Vagina (tissue), 2 donors: ENCODE results near the gene MAS1. TPM values are rescaled to one million over a fixed set of nuclear protein-coding genes. Genes with fewer than 3 reads are reported as not detected.

Experiments used
- DNase-seq, 2 donors: peaks; one replicate each; pipeline ENCODE4 v3.0.0-alpha.2; 2017; ENCODE audit errors: extremely low spot score in 2 of 2
- H3K27ac ChIP-seq: fragments of 200-600 bp; sonication (generic); one replicate; pipeline ENCODE4 v1.5.1; 2019
- H3K27me3 ChIP-seq: fragments of 200-600 bp; sonication (generic); one replicate; pipeline ENCODE4 v1.5.1; 2019
- H3K36me3 ChIP-seq, 2 donors: fragments of 200-600 bp; sonication (generic); one replicate each; pipeline ENCODE4 v1.5.1; 2017 to 2019
- H3K4me1 ChIP-seq: fragments of 200-600 bp; sonication (generic); one replicate; pipeline ENCODE4 v1.5.1; 2019
- H3K4me3 ChIP-seq, 2 donors: fragments of 200-600 bp; sonication (generic); 1 replicate in 1 of 2; 2 replicates in 1 of 2; pipeline ENCODE4 v1.5.1; 2016 to 2019
- H3K9me3 ChIP-seq: fragments of 200-600 bp; sonication (generic); one replicate; pipeline ENCODE4 v1.5.1; 2019
- CTCF ChIP-seq, 3 experiments: fragments of 450-650 bp in 2 of 3; fragments of 200-600 bp in 1 of 3; sonication (generic) in 1 of 3; IDR thresholded peaks; one replicate each; pipeline ENCODE4 v1.5.1; 2017 to 2019; ENCODE audit warnings: antibody characterized with exemption in 3 of 3, mild to moderate bottlenecking in 2 of 3, moderate library complexity in 2 of 3
- POLR2A ChIP-seq, 2 donors: fragments of 450-650 bp; IDR thresholded peaks; one replicate each; pipeline ENCODE4 v1.6.1; 2017; ENCODE audit warnings: antibody characterized with exemption in 2 of 2, mild to moderate bottlenecking in 2 of 2, moderate library complexity in 2 of 2
- POLR2AphosphoS5 ChIP-seq, 2 donors: sonication (generic); formaldehyde crosslinking; IDR thresholded peaks; one replicate each; pipeline ENCODE4 v1.9.0; 2017; ENCODE audit warnings: antibody characterized with exemption in 2 of 2, mild to moderate bottlenecking in 2 of 2, low read depth in 1 of 2; ENCODE audit not compliant: insufficient read depth in 1 of 2
- intact Hi-C: fragments of 100-400 bp; cut with DNase I; formaldehyde crosslinking; loops from one replicate; pipeline ENCODE4 v1.15.1; 2023
- total RNA-seq: library from RNA; depleted of rRNA; stranded (reverse); fragments of >200 nt; gene quantifications from one replicate; pipeline ENCODE4 v1.2.3, GENCODE V29; 2016

MAS1 gene
- total RNA-seq, 1 donor from 2014 or later, result 0.49 TPM

GRCh38 chr6:159887146-159887545 lies 3.6 kb upstream of the MAS1 start:
- no peak overlapping the region for H3K4me3 ChIP-seq
- H3K27ac ChIP-seq, result no peak overlapping the region
- H3K36me3 ChIP-seq, result no peaks in the 10 kb centered on the region
- intact Hi-C loops, result no loop called here
- TF ChIP-seq POLR2AphosphoS5 (IDR thresholded peaks at IDR 0.05; ENCODE audit: insufficient read depth in 1 of 2, low read depth in 1 of 2) (no peak), POLR2A (IDR thresholded peaks at IDR 0.05) (no peak), CTCF (IDR thresholded peaks at IDR 0.05) (no peak)
- no peaks in the 10 kb centered on the region for H3K9me3 ChIP-seq
- DNase-seq, result no peak
- H3K27me3 ChIP-seq, result no peaks in the 10 kb centered on the region
- H3K4me1 ChIP-seq, result no peaks in the 10 kb centered on the region

- Histone ChIP-seq H3K36me3 (no peaks in the 10 kb centered on the region), H3K4me1 (no peaks in the 10 kb centered on the region), H3K4me3 (no peak overlapping the region), H3K9me3 (no peaks in the 10 kb centered on the region), H3K27ac (no peak overlapping the region), H3K27me3 (no peaks in the 10 kb centered on the region)
- intact Hi-C loops, result no loop called here
- DNase-seq, result no peak
- no peak for TF ChIP-seq CTCF (IDR thresholded peaks at IDR 0.05)
- TF ChIP-seq POLR2A (IDR thresholded peaks at IDR 0.05), result no peak
- no peak for TF ChIP-seq POLR2AphosphoS5 (IDR thresholded peaks at IDR 0.05; ENCODE audit: insufficient read depth in 1 of 2, low read depth in 1 of 2)
These were observed 3.0 kb upstream of the MAS1 start for GRCh38 chr6:159887761-159888160.

GRCh38 chr6:159890201-159890600 lies 587 bp upstream of the MAS1 start:
- Histone ChIP-seq H3K27me3 (no peaks in the 10 kb centered on the region), H3K27ac (no peak overlapping the region), H3K4me1 (no peaks in the 10 kb centered on the region), H3K9me3 (no peaks in the 10 kb centered on the region), H3K4me3 (no peak overlapping the region), H3K36me3 (no peaks in the 10 kb centered on the region)
- no peak for DNase-seq
- TF ChIP-seq CTCF (IDR thresholded peaks at IDR 0.05), result no peak
- TF ChIP-seq POLR2A (IDR thresholded peaks at IDR 0.05), result no peak
- no peak for TF ChIP-seq POLR2AphosphoS5 (IDR thresholded peaks at IDR 0.05; ENCODE audit: insufficient read depth in 1 of 2, low read depth in 1 of 2)
- intact Hi-C loops, result no loop called here

- no peak for DNase-seq
- H3K9me3 ChIP-seq, result no peaks in the 10 kb centered on the region
- no peak overlapping the region for H3K27ac ChIP-seq
- no peaks in the 10 kb centered on the region for H3K36me3 ChIP-seq
- H3K27me3 ChIP-seq, result no peaks in the 10 kb centered on the region
- intact Hi-C loops, result no loop called here
- TF ChIP-seq CTCF (IDR thresholded peaks at IDR 0.05), result no peak
- TF ChIP-seq POLR2AphosphoS5 (IDR thresholded peaks at IDR 0.05; ENCODE audit: insufficient read depth in 1 of 2, low read depth in 1 of 2), result no peak
- no peak for TF ChIP-seq POLR2A (IDR thresholded peaks at IDR 0.05)
- no peak overlapping the region for H3K4me3 ChIP-seq
- H3K4me1 ChIP-seq, result no peaks in the 10 kb centered on the region
These were observed 1.3 kb downstream of the MAS1 start for GRCh38 chr6:159892053-159892452.

GRCh38 chr6:159893064-159893463 lies 2.3 kb downstream of the MAS1 start:
- H3K27ac ChIP-seq, result no peak overlapping the region
- TF ChIP-seq POLR2AphosphoS5 (IDR thresholded peaks at IDR 0.05; ENCODE audit: insufficient read depth in 1 of 2, low read depth in 1 of 2), result no peak
- no peak for TF ChIP-seq CTCF (IDR thresholded peaks at IDR 0.05)
- TF ChIP-seq POLR2A (IDR thresholded peaks at IDR 0.05), result no peak
- H3K36me3 ChIP-seq, result no peaks in the 10 kb centered on the region
- H3K4me3 ChIP-seq, result no peak overlapping the region
- no peaks in the 10 kb centered on the region for H3K27me3 ChIP-seq
- H3K4me1 ChIP-seq, result no peaks in the 10 kb centered on the region
- H3K9me3 ChIP-seq, result no peaks in the 10 kb centered on the region
- intact Hi-C loops, result no loop called here
- no peak for DNase-seq
